Lung (tissue), 12 donors: ENCODE data around the gene AGFG2. TPM values are rescaled to one million over a fixed set of nuclear protein-coding genes. Genes with fewer than 3 reads are reported as not detected.

Experiments
- ATAC-seq: fragments of 200-7000 bp; cut with Tn5 transposase; one replicate; pipeline ENCODE4 v1.9.1; 2020; ENCODE audit warnings: moderate number of reproducible peaks; ENCODE audit not compliant: insufficient read depth, low FRiP score
- DNase-seq, 3 donors: peaks; one replicate each; pipeline ENCODE4 v3.0.0-alpha.2; 2013 to 2017
- H3K27ac ChIP-seq, 2 donors: one replicate each; pipeline ENCODE4 v1.5.1; 2013; ENCODE audit warnings: mild to moderate bottlenecking in 2 of 2, moderate library complexity in 2 of 2, control low read depth in 1 of 2, inconsistent platforms in 1 of 2, low read depth in 1 of 2, low read length in 1 of 2
- H3K27me3 ChIP-seq, 3 donors: one replicate each; pipeline ENCODE4 v1.5.1; 2013; ENCODE audit warnings: low read length in 2 of 3; ENCODE audit not compliant: control insufficient read depth in 3 of 3, insufficient read depth in 3 of 3
- H3K36me3 ChIP-seq, 4 donors: one replicate each; pipeline ENCODE4 v1.5.1; 2013; ENCODE audit warnings: low read length in 4 of 4, mild to moderate bottlenecking in 1 of 4, moderate library complexity in 1 of 4; ENCODE audit not compliant: control insufficient read depth in 4 of 4, insufficient read depth in 4 of 4
- H3K4me1 ChIP-seq, 5 donors: one replicate each; pipeline ENCODE4 v1.5.1; 2013; ENCODE audit warnings: low read length in 5 of 5, mild to moderate bottlenecking in 2 of 5, moderate library complexity in 1 of 5; ENCODE audit not compliant: control insufficient read depth in 5 of 5, insufficient read depth in 5 of 5
- H3K4me3 ChIP-seq: one replicate; pipeline ENCODE4 v1.5.1; 2013; ENCODE audit warnings: mild to moderate bottlenecking, control low read depth, moderate library complexity
- H3K9ac ChIP-seq, 2 donors: one replicate each; pipeline ENCODE4 v1.5.1; 2013; ENCODE audit warnings: low read length in 2 of 2, control low read depth in 1 of 2; ENCODE audit not compliant: insufficient read depth in 1 of 2
- H3K9me3 ChIP-seq, 4 donors: one replicate each; pipeline ENCODE4 v1.5.1; 2013; ENCODE audit warnings: low read length in 3 of 4, mild to moderate bottlenecking in 1 of 4, moderate library complexity in 1 of 4; ENCODE audit not compliant: control insufficient read depth in 4 of 4, insufficient read depth in 3 of 4
- CTCF ChIP-seq: IDR thresholded peaks from 2 replicates; pipeline ENCODE4 v1.5.1; 2012; ENCODE audit warnings: mild to moderate bottlenecking; ENCODE audit errors: control extremely low read depth, extremely low read depth
- WGBS, 2 donors: extraction: QIAGEN DNeasy Blood & Tissue Kit; methylation state at CpG; one replicate each; pipeline ENCODE4 v1.1.7; 2013; 5-methylcytosine and 5-hydroxymethylcytosine counted together
- polyA plus RNA-seq, 2 donors: library from polyadenylated mRNA; stranded (reverse); fragments of 200-250 nt; gene quantifications; one replicate each; pipeline ENCODE4 v1.2.1, GENCODE V29; 2013
- total RNA-seq, 2 donors: library from RNA; depleted of rRNA in 1 of 2; stranded (reverse); fragments of >200 nt in 1 of 2; gene quantifications; one replicate each; pipeline ENCODE4 v1.2.1, GENCODE V29; 2014 to 2021
- donor health status: control.
- donor health status: control.
- donor health status: Bipolar disorder and iron deficiency.
- donor health status: healthy.
- donor health status: DM: yes; HTN: yes; CAD: no.

AGFG2 gene
- total and polyA plus RNA-seq, 4 donors = 15.9 to 36.0 (median 19.7) TPM

DNA sequence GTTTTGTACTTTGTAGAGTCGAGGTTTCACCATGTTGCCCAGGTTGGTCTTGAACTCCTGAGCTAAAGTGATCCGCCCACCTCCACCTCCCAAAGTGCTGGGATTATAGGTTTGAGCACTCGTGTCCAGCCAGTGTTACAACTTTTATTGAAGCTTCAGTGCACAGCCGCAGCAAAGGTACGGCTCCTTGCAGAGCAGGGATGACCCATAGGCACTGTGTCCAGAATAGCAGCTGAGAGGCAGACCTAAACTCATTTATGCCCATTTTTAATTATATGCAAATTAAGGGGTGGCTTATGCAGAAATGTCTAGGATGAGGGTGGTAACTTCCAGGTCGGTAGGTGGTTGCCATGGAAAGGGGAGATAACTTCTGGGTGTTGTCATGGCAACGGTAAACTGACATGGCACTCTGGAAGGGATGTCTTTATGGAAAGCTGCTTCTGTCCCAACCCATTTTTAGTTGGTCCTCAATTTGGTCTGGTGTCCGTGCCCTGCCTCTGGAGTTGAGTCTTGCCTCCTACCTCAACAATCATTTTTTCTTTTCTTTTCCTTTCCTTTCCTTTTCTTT lies 32.6 kb upstream of the AGFG2 start:
- no peak overlapping the region for H3K9ac ChIP-seq
- H3K4me1 ChIP-seq = peaks cover 0 to 2% (median 0%) of the 10 kb centered on the region in 5 donors
- no peaks in the 10 kb centered on the region for H3K9me3 ChIP-seq
- ATAC-seq (no peak), DNase-seq (no peak)
- H3K36me3 ChIP-seq = no peaks in the 10 kb centered on the region
- no peak overlapping the region for H3K27ac ChIP-seq
- no peak for TF ChIP-seq CTCF
- no peaks in the 10 kb centered on the region for H3K27me3 ChIP-seq
- no peak overlapping the region for H3K4me3 ChIP-seq
- 71 to 81% methylated on average over 8 of the region's 8 CpGs for WGBS, 2 donors

DNA sequence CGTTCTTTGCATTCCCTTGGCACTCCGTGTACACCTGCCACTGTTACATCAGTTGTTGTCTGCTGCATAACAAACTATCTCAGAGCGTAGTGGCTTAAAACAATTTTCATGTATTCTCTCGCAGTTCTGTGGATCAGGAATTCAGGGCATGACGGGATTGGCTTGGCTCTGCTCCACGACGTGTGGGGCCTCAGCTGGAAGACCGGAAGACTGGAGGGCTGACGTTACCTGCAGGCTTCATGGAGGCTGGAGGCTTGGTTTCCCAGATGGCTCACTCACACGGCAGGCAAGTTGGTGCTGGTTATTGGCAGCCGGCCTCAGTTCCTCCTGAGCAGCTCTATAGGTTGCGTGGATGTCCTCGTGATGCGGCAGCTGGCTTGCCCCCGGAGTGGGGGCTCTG lies 29.8 kb upstream of the AGFG2 start:
- no peaks in the 10 kb centered on the region for H3K36me3 ChIP-seq
- no peaks in the 10 kb centered on the region for H3K9me3 ChIP-seq
- peak; percentile 68 to 84 (median 80) for DNase-seq
- H3K9ac ChIP-seq = no peak overlapping the region
- H3K27me3 ChIP-seq = no peaks in the 10 kb centered on the region
- H3K4me1 ChIP-seq = peaks cover 0 to 2% (median 0%) of the 10 kb centered on the region in 5 donors
- no peak overlapping the region for H3K4me3 ChIP-seq
- WGBS, 2 donors = 71 to 77% methylated on average over 15 of the region's 15 CpGs
- H3K27ac ChIP-seq = no peak overlapping the region
- no peak for ATAC-seq
- TF ChIP-seq CTCF = no peak

DNA sequence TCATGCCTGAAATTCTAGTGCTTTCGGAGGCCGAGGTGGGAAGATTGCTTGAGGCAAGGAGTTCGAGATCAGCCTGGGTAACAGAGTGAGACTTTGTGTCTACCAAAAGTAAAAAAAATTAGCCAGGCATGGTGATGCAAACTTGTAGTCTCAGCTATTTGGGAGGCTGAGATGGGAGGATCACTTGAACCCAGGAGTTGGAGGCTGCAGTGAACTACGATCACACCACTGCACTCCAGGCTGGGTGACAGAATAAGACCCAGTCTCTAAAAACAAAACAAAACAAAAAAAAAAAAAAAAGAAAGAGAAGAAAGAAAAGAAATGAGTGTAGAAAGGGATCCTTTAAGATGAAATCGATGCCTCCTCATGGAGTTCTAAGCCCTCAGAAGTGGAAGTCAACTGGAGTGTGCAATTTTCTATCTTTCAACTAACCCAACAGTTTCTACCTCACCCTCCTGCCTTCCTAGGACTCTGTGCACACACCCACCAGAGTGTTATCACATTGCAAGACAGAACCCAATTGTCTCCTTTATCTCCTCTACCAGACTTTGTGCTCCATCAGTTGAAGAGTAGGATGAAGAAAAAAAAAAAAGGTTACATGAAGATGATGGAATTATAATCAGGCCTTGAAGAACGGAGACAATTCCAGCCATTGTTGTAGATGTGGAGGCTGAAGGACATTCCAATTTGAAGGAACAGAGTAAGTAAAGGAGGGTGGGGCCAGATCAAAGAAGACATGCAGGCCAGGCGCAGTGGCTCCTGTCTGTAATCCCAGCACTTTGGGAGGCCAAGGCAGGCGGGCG lies 28.4 kb upstream of the AGFG2 start:
- 89 to 94% methylated on average over 9 of the region's 9 CpGs for WGBS, 2 donors
- ATAC-seq = no peak
- DNase-seq = no peak
- Histone ChIP-seq H3K36me3 (no peaks in the 10 kb centered on the region), H3K4me1 (peaks cover 0 to 3% (median 0%) of the 10 kb centered on the region in 5 donors), H3K4me3 (no peak overlapping the region), H3K9me3 (no peaks in the 10 kb centered on the region), H3K27ac (no peak overlapping the region), H3K9ac (no peak overlapping the region), H3K27me3 (no peaks in the 10 kb centered on the region)
- TF ChIP-seq CTCF = no peak
